H1 (cell line): ENCODE measurements around the gene PLCL2. TPM values are rescaled to one million over a fixed set of nuclear protein-coding genes. Genes with fewer than 3 reads are reported as not detected.

Source experiments
- CTCF ChIA-PET: fragments of 300-600 bp; sonication (Branson Sonifier 250); formaldehyde crosslinking; loops from one replicate; lab custom pipeline; 2021; ENCODE audit not compliant: partially characterized antibody; lab: Charles Lee
- POLR2A ChIA-PET: fragments of 300-600 bp; sonication (Branson Sonifier 250); formaldehyde crosslinking; loops from one replicate; lab custom pipeline; 2021; ENCODE audit warnings: inconsistent platforms; ENCODE audit not compliant: partially characterized antibody; lab: Charles Lee
- DNase-seq, 2 experiments: peaks; one replicate each; pipeline versions ENCODE4 v3.0.0 to v3.0.0-alpha.2; 2010 to 2022; ENCODE audit warnings: low spot score in 2 of 2, low read depth in 1 of 2, mixed read lengths in 1 of 2
- FAIRE-seq: peaks from 2 replicates; lab custom pipeline; 2011; peaks lifted over from hg19 to GRCh38; lab: Jason Lieb, UNC
- H2AFZ ChIP-seq: 2 replicates; pipeline ENCODE4 v1.8.1; 2012; ENCODE audit warnings: low read length, inconsistent platforms
- H2AK5ac ChIP-seq: 2 replicates; pipeline ENCODE4 v1.6.1; 2013; ENCODE audit warnings: low read depth, low read length
- H2BK120ac ChIP-seq: replicated peaks from 2 replicates; pipeline ENCODE3; 2013; ENCODE audit warnings: low read depth, low read length, inconsistent platforms
- H2BK12ac ChIP-seq: 2 replicates; pipeline ENCODE4 v1.6.1; 2013; ENCODE audit warnings: low read depth, low read length
- H2BK15ac ChIP-seq: 2 replicates; pipeline ENCODE4 v1.6.1; 2013; ENCODE audit warnings: low read length
- H2BK20ac ChIP-seq: 2 replicates; pipeline ENCODE4 v1.6.1; 2013; ENCODE audit warnings: low read length
- H2BK5ac ChIP-seq: 2 replicates; pipeline ENCODE4 v1.6.1; 2013; ENCODE audit warnings: low read depth, low read length
- H3K14ac ChIP-seq: 2 replicates; pipeline ENCODE4 v1.6.1; 2013; ENCODE audit warnings: inconsistent platforms; ENCODE audit not compliant: insufficient read length
- H3K18ac ChIP-seq: 2 replicates; pipeline ENCODE4 v1.6.1; 2013; ENCODE audit warnings: low read length; ENCODE audit errors: extremely low read depth
- H3K23ac ChIP-seq: 2 replicates; pipeline ENCODE4 v1.6.1; 2013; ENCODE audit warnings: inconsistent platforms; ENCODE audit not compliant: insufficient read length
- H3K23me2 ChIP-seq: 2 replicates; pipeline ENCODE4 v1.6.1; 2013; ENCODE audit warnings: low read depth, low read length
- H3K27ac ChIP-seq: 2 replicates; pipeline ENCODE4 v1.6.1; 2011; ENCODE audit warnings: low read depth, low read length, inconsistent platforms
- H3K27me3 ChIP-seq, 4 experiments: replicated peaks in 1 of 4; 1 replicate in 1 of 4; 2 replicates in 3 of 4; pipeline versions ENCODE4 v1.6.1 to v1.8.1; 2011 to 2013; ENCODE audit warnings: low read length in 3 of 4, mild to moderate bottlenecking in 3 of 4, inconsistent platforms in 2 of 4, mixed read lengths in 2 of 4, moderate library complexity in 1 of 4; ENCODE audit not compliant: control insufficient read depth in 3 of 4, insufficient read depth in 3 of 4; ENCODE audit errors: extremely low read depth in 1 of 4
- H3K36me3 ChIP-seq, 4 experiments: 2 replicates each; pipeline versions ENCODE4 v1.6.1 to v1.8.1; 2011 to 2013; ENCODE audit warnings: mild to moderate bottlenecking in 4 of 4, low read length in 3 of 4, moderate library complexity in 2 of 4, control low read depth in 1 of 4, inconsistent platforms in 1 of 4; ENCODE audit not compliant: insufficient read depth in 4 of 4, control insufficient read depth in 2 of 4
- H3K4ac ChIP-seq: replicated peaks from 2 replicates; pipeline ENCODE3; 2013; ENCODE audit warnings: low read length, low read depth, mixed read lengths, inconsistent platforms; ENCODE audit not compliant: insufficient read length
- H3K4me1 ChIP-seq, 4 experiments: replicated peaks in 1 of 4; 1 replicate in 1 of 4; 2 replicates in 3 of 4; pipeline versions ENCODE4 v1.6.1 to v1.8.1; 2011 to 2013; ENCODE audit warnings: low read length in 3 of 4, inconsistent platforms in 2 of 4, mixed read lengths in 1 of 4; ENCODE audit not compliant: insufficient read depth in 4 of 4, control insufficient read depth in 3 of 4
- H3K4me2 ChIP-seq, 2 experiments: 2 replicates each; pipeline versions ENCODE4 v1.6.1 to v1.8.1; 2011 to 2013; ENCODE audit warnings: low read depth in 2 of 2, low read length in 2 of 2, control low read depth in 1 of 2, inconsistent platforms in 1 of 2, mild to moderate bottlenecking in 1 of 2; ENCODE audit not compliant: insufficient read depth in 1 of 2
- H3K4me3 ChIP-seq, 4 experiments: fragments of 200-600, 300-600 bp in 1 of 4; sonication (generic), shearing (Covaris generic), sonication (Bioruptor Twin) in 1 of 4; 2 replicates each; pipeline versions ENCODE4 v1.5.1 to v1.8.1; 2011 to 2016; ENCODE audit warnings: low read length in 4 of 4, low read depth in 3 of 4, control low read depth in 2 of 4, inconsistent platforms in 2 of 4, mild to moderate bottlenecking in 2 of 4, mixed read lengths in 1 of 4, moderate library complexity in 1 of 4; ENCODE audit not compliant: insufficient read depth in 2 of 4; ENCODE audit errors: extremely low read depth in 1 of 4
- H3K56ac ChIP-seq: replicated peaks from 2 replicates; pipeline ENCODE3; 2013; ENCODE audit warnings: low read depth, mild to moderate bottlenecking, mixed read lengths, low read length, inconsistent platforms; ENCODE audit not compliant: insufficient read length
- H3K79me1 ChIP-seq: 2 replicates; pipeline ENCODE4 v1.6.1; 2013; ENCODE audit warnings: low read depth, low read length, control low read depth
- H3K79me2 ChIP-seq, 2 experiments: 2 replicates each; pipeline versions ENCODE4 v1.6.1 to v1.8.1; 2012 to 2013; ENCODE audit warnings: low read length in 2 of 2, mild to moderate bottlenecking in 2 of 2, inconsistent platforms in 1 of 2; ENCODE audit not compliant: insufficient read depth in 2 of 2, control insufficient read depth in 1 of 2
- H3K9ac ChIP-seq, 4 experiments: replicated peaks in 1 of 4; 1 replicate in 1 of 4; 2 replicates in 3 of 4; pipeline versions ENCODE4 v1.6.1 to v1.8.1; 2011 to 2013; ENCODE audit warnings: low read depth in 3 of 4, low read length in 3 of 4, control low read depth in 2 of 4, mild to moderate bottlenecking in 2 of 4, moderate library complexity in 2 of 4, inconsistent platforms in 1 of 4; ENCODE audit errors: extremely low read depth in 1 of 4
- H3K9me3 ChIP-seq, 2 experiments: 2 replicates each; pipeline versions ENCODE4 v1.6.1 to v1.8.1; 2012 to 2013; ENCODE audit warnings: mild to moderate bottlenecking in 2 of 2, moderate library complexity in 2 of 2, control low read depth in 1 of 2, inconsistent platforms in 1 of 2, low read depth in 1 of 2, low read length in 1 of 2, mixed read lengths in 1 of 2; ENCODE audit not compliant: insufficient read depth in 2 of 2
- H4K20me1 ChIP-seq, 2 experiments: replicated peaks in 1 of 2; 2 replicates each; pipeline versions ENCODE3 to v1.8.1; 2011 to 2013; ENCODE audit warnings: inconsistent platforms in 2 of 2, low read length in 2 of 2, mild to moderate bottlenecking in 1 of 2; ENCODE audit not compliant: insufficient read depth in 2 of 2, control insufficient read depth in 1 of 2
- H4K5ac ChIP-seq: 2 replicates; pipeline ENCODE4 v1.6.1; 2013; ENCODE audit warnings: low read length, low read depth, mixed read lengths, inconsistent platforms; ENCODE audit not compliant: insufficient read length
- H4K8ac ChIP-seq: 2 replicates; pipeline ENCODE4 v1.8.0; 2013; ENCODE audit warnings: mild to moderate bottlenecking, moderate library complexity, low read length, inconsistent platforms; ENCODE audit not compliant: insufficient read depth; ENCODE audit errors: extremely low read depth
- H4K91ac ChIP-seq: replicated peaks from 2 replicates; pipeline ENCODE3; 2013; ENCODE audit warnings: low read length, mixed read lengths, inconsistent platforms; ENCODE audit not compliant: insufficient read length
- CBX8 ChIP-seq: fragments of 300-800, 300-1000 bp; sonication (generic); IDR thresholded peaks from 2 replicates; pipeline ENCODE4 v1.7.1; 2016; ENCODE audit warnings: low read depth, low read length, borderline replicate concordance
- CHD1 ChIP-seq: IDR thresholded peaks from 2 replicates; pipeline ENCODE4 v1.6.1; 2012; ENCODE audit warnings: low read depth, low read length, improper control_type of control experiment
- GABPA ChIP-seq: IDR thresholded peaks from 2 replicates; pipeline ENCODE4 v1.6.1; 2011; ENCODE audit warnings: mild to moderate bottlenecking, low read length, moderate library complexity, borderline replicate concordance; ENCODE audit not compliant: insufficient read depth
- JUN ChIP-seq: IDR thresholded peaks from 2 replicates; pipeline ENCODE4 v1.6.1; 2011; ENCODE audit warnings: low read depth, mild to moderate bottlenecking, improper control_type of control experiment, low read length
- WGBS, 2 experiments: shearing (Covaris generic) in 1 of 2; methylation state at CpG; one replicate each; pipeline versions ENCODE4 v1.1.6 to v1.1.7; 2013 to 2015; ENCODE audit warnings: low lambda C conversion rate in 2 of 2, mixed read lengths in 2 of 2, inconsistent platforms in 1 of 2, low coverage in 1 of 2, missing lambda C conversion rate in 1 of 2; ENCODE audit not compliant: insufficient replicate concordance in 2 of 2, insufficient coverage in 1 of 2, insufficient read length in 1 of 2; ENCODE audit errors: extremely low coverage in 1 of 2, missing lambda C conversion rate in 1 of 2; 5-methylcytosine and 5-hydroxymethylcytosine counted together
- polyA plus RNA-seq, 7 experiments: library from polyadenylated mRNA; depleted of rRNA in 3 of 7; stranded (reverse) in 5 of 7; unstranded in 2 of 7; fragments of >200 nt in 5 of 7; fragments of 200-250 nt in 2 of 7; gene quantifications; 1 replicate in 5 of 7; 2 replicates in 1 of 7; 4 replicates in 1 of 7; pipeline versions ENCODE4 v1.2.1 to v1.2.3, GENCODE V29; 2011 to 2013; ENCODE audit warnings: missing spikeins in 2 of 7, mixed read lengths in 2 of 7
- total RNA-seq: library from RNA; stranded (reverse); fragmentation: NEBNext Ultra II Directional; extraction: Animal tissue kit (Norgen Biotek cat#: 25700); gene quantifications from 2 replicates; pipeline ENCODE4 v1.2.1, GENCODE V29; 2021

The PLCL2 gene
- total and polyA plus RNA-seq, 2 of the 8 experiments (the other 6 are each of a cell fraction or from before 2014, with no cell fraction given): 3.5 to 6.8 TPM

DNA sequence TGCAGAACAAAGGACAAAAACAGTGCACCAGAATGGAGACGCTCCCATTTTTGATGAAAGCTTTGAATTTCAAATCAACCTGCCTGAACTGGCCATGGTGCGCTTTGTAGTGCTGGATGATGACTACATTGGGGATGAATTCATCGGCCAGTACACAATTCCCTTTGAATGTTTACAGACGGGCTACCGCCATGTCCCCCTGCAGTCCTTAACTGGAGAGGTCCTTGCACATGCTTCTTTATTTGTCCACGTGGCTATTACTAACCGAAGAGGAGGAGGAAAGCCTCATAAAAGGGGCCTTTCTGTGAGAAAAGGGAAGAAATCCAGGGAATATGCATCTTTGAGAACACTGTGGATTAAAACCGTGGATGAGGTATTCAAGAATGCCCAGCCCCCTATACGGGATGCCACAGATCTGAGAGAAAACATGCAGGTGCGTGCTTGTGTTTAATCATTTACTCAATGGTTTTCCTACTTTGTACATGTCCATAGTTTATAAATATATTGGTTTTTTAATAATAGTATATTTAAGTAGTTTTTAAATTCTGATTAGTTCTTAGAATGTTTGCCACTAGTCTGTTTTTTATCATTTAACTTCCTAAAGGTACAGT is 127.1 kb downstream of the PLCL2 start:
- FAIRE-seq: no peak
- Histone ChIP-seq H3K14ac (no peak overlapping the region), H2AK5ac (no peak overlapping the region), H3K4me1 (no peaks in the 10 kb centered on the region), H4K20me1 (peaks cover 0 to 8% of the 10 kb centered on the region in 2 experiments), H3K9ac (no peak overlapping the region), H2BK5ac (no peak overlapping the region), H2BK12ac (no peak overlapping the region), H4K8ac (no peak overlapping the region), H3K18ac (no peak overlapping the region), H3K4me3 (no peak overlapping the region), H2BK20ac (no peak overlapping the region), H3K9me3 (no peaks in the 10 kb centered on the region), H4K5ac (no peak overlapping the region), H4K91ac (no peak overlapping the region), H3K4ac (no peak overlapping the region), H3K23me2 (no peaks in the 10 kb centered on the region), H2AFZ (no peak overlapping the region), H3K4me2 (no peak overlapping the region), H3K79me2 (no peaks in the 10 kb centered on the region), H3K23ac (no peak overlapping the region), H3K56ac (no peak overlapping the region), H3K27ac (no peak overlapping the region), H2BK120ac (no peak overlapping the region), H3K36me3 (peaks cover 0 to 9% (median 0%) of the 10 kb centered on the region in 4 experiments; a peak in 4 of 8 replicates), H2BK15ac (no peak overlapping the region), H3K79me1 (no peaks in the 10 kb centered on the region), H3K27me3 (peaks cover 0 to 1% (median under 1%) of the 10 kb centered on the region in 4 experiments; a peak in 2 of 7 replicates)
- TF ChIP-seq CBX8 (no peak), GABPA (no peak), JUN (no peak), CHD1 (no peak)
- ChIA-PET CTCF (interaction anchor here (1.1 kb wide), 1 partner anchor 183 kb away, joined by 3 read pairs; no protein-coding TSS in a partner anchor), POLR2A (no interaction called here)
- DNase-seq: no peak
- WGBS, 2 experiments: 94% methylated on average over 10 of the region's 10 CpGs; no CpG with 5 or more reads in 1 of the 2 experiments
